Ascending aorta (tissue), 2 donors: ENCODE measurements around the gene RALGPS1. TPM values are rescaled to one million over a fixed set of nuclear protein-coding genes. Genes with fewer than 3 reads are reported as not detected.

Experiments used
- DNase-seq, 2 donors: peaks; one replicate each; pipeline ENCODE4 v3.0.0-alpha.2; 2019; ENCODE audit warnings: low spot score in 2 of 2
- H3K27ac ChIP-seq, 2 donors: fragments of 200-600 bp; sonication (generic); one replicate each; pipeline ENCODE4 v1.5.1; 2016 to 2017; ENCODE audit warnings: mild to moderate bottlenecking in 1 of 2
- H3K27me3 ChIP-seq: fragments of 200-600 bp; sonication (generic); one replicate; pipeline ENCODE4 v1.5.1; 2017
- H3K36me3 ChIP-seq, 2 donors: fragments of 200-600 bp; sonication (generic); one replicate each; pipeline ENCODE4 v1.5.1; 2016
- H3K4me1 ChIP-seq, 2 donors: fragments of 200-600 bp; sonication (generic); one replicate each; pipeline ENCODE4 v1.5.1; 2016 to 2017; ENCODE audit warnings: mild to moderate bottlenecking in 1 of 2
- H3K4me3 ChIP-seq, 2 donors: fragments of 200-600 bp; sonication (generic); one replicate each; pipeline ENCODE4 v1.5.1; 2016 to 2017; ENCODE audit warnings: mild to moderate bottlenecking in 1 of 2
- H3K9me3 ChIP-seq, 2 donors: fragments of 200-600 bp; sonication (generic); one replicate each; pipeline ENCODE4 v1.5.1; 2016
- CTCF ChIP-seq, 3 experiments: fragments of 200-600 bp in 2 of 3; fragments of 450-650 bp in 1 of 3; sonication (generic) in 2 of 3; IDR thresholded peaks; one replicate each; pipeline ENCODE4 v1.5.1; 2016 to 2019; ENCODE audit warnings: antibody characterized with exemption in 3 of 3, mild to moderate bottlenecking in 1 of 3, moderate library complexity in 1 of 3
- intact Hi-C: fragments of 100-400 bp; cut with DNase I; formaldehyde crosslinking; loops from one replicate; pipeline ENCODE4 v1.15.1; 2023
- total RNA-seq: library from RNA; depleted of rRNA; stranded (reverse); fragments of >200 nt; gene quantifications from one replicate; pipeline ENCODE4 v1.1.0, GENCODE V29; 2016

Gene RALGPS1
- total RNA-seq, 1 donor from 2014 or later = 9.8 TPM

DNA sequence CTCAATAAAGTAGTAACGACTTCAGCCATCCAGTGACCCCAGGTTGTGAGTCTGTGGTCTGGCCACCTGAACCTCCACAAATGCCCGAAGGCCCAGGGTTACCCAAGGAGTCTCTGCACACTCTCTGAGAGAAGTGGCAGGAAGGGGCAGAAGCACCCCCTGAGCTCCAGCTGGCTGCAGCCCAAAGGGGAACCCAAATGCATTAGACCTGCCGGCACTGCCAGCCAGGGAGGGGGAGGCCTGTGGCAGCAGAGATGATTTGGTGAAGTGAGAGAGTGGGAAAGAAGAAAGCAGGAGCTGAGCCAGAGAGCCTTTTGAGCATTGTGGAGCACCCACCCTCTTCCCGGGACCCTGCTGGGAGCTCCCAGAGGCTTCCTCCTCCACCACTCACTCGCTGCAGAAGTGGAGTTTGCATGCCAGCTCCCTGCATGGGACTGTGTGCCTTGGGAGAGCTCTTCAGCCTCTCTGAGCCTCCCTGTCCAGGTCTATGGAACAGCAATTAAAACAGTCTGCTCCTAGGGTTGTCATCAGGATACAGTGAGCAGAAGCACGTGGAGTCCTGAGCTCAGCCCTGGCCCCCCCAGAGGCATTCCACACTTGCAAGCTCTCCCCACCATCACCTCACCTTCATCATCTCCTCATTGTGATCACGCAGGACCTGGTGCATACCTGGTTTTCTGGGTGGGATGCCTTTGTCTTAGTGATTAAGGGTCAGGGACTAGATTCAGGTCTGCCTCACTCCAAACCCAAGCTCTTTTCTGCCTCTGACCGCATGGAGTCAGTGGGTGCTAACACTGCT lies 221.7 kb downstream of the RALGPS1 start:
- Histone ChIP-seq H3K9me3 (no peaks in the 10 kb centered on the region), H3K27me3 (no peaks in the 10 kb centered on the region), H3K27ac (peak overlapping the region; percentile 77 to 85), H3K36me3 (no peaks in the 10 kb centered on the region), H3K4me3 (peak overlapping the region in 1 of 2 donors; percentile 3), H3K4me1 (peaks cover 26 to 53% of the 10 kb centered on the region in 2 donors)
- TF ChIP-seq CTCF (IDR thresholded peaks at IDR 0.05) = no peak
- DNase-seq = peak in 1 of 2 donors; percentile 56
- intact Hi-C loops = no loop called here

DNA sequence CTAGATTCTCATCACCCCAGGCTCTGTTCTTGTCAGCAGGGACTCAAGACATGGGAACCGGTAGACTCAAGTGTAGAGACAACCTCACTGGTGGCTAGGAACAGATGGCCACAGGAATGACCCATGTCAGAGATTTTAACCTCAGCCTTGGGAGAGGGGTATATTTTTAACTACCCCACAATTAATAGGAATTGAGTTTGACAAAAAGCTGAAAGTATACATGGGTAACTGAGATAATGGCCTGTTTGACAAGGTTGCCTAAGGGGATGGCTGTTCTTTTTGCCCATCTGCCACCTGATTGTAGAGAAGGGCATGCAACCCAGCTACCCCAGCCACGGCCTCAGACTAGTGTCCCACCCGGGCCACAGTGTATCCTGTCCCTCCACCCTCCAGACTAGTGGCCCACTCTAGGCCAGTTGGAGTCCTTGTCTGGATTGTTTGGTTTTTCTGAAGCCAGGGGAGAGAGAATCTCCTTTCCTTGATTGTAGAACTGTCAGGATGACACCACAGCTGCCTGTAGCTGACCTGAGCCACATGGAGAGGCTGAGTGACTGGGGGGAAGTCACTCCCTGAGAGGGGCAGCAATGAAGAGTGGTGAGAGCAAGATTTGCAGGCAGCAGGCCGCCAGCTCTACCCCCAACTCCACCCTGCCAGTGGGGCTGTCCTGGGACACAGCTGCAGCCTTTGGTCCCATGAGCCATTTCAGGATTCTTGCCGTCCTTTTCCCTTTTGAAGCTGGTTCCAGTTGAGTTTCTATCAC lies 222.5 kb downstream of the RALGPS1 start:
- H3K9me3 ChIP-seq = no peaks in the 10 kb centered on the region
- H3K27me3 ChIP-seq = no peaks in the 10 kb centered on the region
- H3K27ac ChIP-seq = no peak overlapping the region
- peaks cover 26 to 45% of the 10 kb centered on the region in 2 donors for H3K4me1 ChIP-seq
- TF ChIP-seq CTCF (IDR thresholded peaks at IDR 0.05) = no peak
- intact Hi-C loops = no loop called here
- H3K4me3 ChIP-seq = no peak overlapping the region
- H3K36me3 ChIP-seq = no peaks in the 10 kb centered on the region
- DNase-seq = peak in 1 of 2 donors; percentile 48

DNA sequence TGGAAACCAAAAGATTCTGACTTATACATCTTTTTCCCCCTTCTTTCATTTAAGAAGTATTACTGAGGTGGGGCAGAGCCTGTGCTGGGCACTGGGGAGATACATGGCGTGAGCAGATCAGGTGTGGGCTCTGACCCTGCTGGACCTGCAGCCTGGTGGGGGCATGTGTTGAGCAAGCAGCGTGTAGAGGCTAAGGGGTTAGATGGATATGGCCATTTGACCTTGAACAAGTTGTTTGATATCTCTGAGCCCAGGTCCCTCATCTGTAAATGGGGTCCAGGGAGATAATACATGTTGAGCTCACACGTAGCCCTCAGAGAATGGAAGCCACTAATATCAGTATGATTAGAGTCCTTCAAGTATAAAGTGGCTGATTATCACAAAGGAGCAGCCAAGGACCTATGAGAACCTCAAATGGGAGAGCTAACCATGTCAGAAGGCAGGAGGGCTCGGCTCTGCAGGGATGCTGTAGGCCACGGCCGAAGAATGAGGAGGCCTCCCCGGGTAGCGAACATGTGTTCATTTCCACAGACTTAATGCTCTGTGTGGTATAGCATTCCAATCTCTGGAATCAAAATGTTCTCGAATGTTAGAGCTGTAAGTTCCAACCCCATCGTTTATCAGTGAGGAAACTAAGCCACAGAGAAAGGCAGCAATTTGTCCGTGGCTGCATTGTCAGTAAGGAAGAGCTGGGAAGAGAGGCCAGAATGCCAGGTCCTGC lies 223.2 kb downstream of the RALGPS1 start:
- no peaks in the 10 kb centered on the region for H3K27me3 ChIP-seq
- peak in 1 of 2 donors; percentile 53 for DNase-seq
- no peak overlapping the region for H3K27ac ChIP-seq
- TF ChIP-seq CTCF (IDR thresholded peaks at IDR 0.05) = no peak
- no peaks in the 10 kb centered on the region for H3K36me3 ChIP-seq
- intact Hi-C loops = no loop called here
- H3K4me3 ChIP-seq = no peak overlapping the region
- H3K9me3 ChIP-seq = no peaks in the 10 kb centered on the region
- H3K4me1 ChIP-seq = peaks cover 26 to 38% of the 10 kb centered on the region in 2 donors

GRCh38 chr9:127138444-127138843 lies 223.9 kb downstream of the RALGPS1 start:
- no peak overlapping the region for H3K27ac ChIP-seq
- H3K4me1 ChIP-seq = peaks cover 21 to 32% of the 10 kb centered on the region in 2 donors
- H3K36me3 ChIP-seq = no peaks in the 10 kb centered on the region
- no peaks in the 10 kb centered on the region for H3K27me3 ChIP-seq
- no peaks in the 10 kb centered on the region for H3K9me3 ChIP-seq
- no peak overlapping the region for H3K4me3 ChIP-seq
- DNase-seq = no peak
- no peak for TF ChIP-seq CTCF (IDR thresholded peaks at IDR 0.05)
- intact Hi-C loops = no loop called here

DNA sequence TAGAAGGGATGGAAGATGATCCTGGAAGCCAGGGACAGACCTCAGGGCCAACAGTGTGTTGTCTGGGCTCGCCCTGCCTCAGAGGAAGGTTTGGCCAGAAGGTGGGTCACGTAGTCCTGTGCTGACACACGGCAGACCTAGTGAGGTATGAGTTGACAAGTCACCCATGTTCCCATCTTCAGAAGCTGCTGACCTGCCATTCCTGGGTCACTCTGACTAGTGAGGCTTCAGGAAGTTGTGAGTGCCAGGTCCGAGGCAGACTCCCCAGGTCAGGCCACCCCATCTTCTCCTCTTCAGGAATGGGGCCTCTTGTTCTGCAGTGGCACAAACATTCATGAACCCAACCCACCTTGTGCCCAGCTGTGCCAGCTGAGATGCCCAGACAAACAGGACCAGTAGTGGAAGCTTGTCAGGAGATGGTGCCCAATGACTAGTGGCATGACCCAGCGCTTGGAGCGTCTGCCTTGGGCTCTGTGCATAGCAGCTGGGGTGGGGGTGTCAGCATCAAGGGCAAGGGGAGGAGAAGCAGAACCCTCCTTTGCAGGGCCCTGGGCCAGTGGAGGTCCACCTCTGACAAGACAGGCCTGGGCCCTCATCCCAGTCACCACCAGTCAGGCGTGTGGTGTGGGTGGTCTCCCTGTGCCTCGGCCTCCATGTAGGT lies 224.6 kb downstream of the RALGPS1 start:
- TF ChIP-seq CTCF (IDR thresholded peaks at IDR 0.05) = no peak
- peak in 1 of 2 donors; percentile 57 for DNase-seq
- intact Hi-C loops = no loop called here

More for the DNA sequence above, 224.6 kb downstream of the RALGPS1 start:
- no peaks in the 10 kb centered on the region for H3K9me3 ChIP-seq
- H3K4me1 ChIP-seq = peaks cover 18 to 25% of the 10 kb centered on the region in 2 donors
- no peaks in the 10 kb centered on the region for H3K27me3 ChIP-seq
- no peak overlapping the region for H3K27ac ChIP-seq
- H3K4me3 ChIP-seq = no peak overlapping the region
- no peaks in the 10 kb centered on the region for H3K36me3 ChIP-seq
